ENCODE data around the gene CISH. TPM values are rescaled to one million over a fixed set of nuclear protein-coding genes. Genes with fewer than 3 reads are reported as not detected.
A peak's percentile ranks its signal among the peaks of the same experiment; 100 is the strongest.

Gene CISH
- 1 to 10 TPM in 7 of 8 experiments, under 1 TPM in 1; 0.76 to 5.2 (median 1.8) TPM for total RNA-seq

GRCh38 chr3:50611464-50612233, at the start of gene CISH:
Gene CISH (minus strand): TSS chr3:50611774. CDS start chr3:50611650, 124 bp downstream.
- WGBS, 10 experiments: 0% methylated on average over 12 of the region's 75 CpGs; no CpG with 5 or more reads in 9 of the 10 experiments
- peak; percentile 73 to 85 (median 82) for ATAC-seq (replicated peaks in 6 of 8)
- in situ Hi-C loops (cut with MboI; ENCODE audit: low pct_unique_long_range_greater_than_20kb in 2 of 9, low sequenced_read_pairs in 9 of 9, unreplicated experiment in 9 of 9): loop anchor here in 8 of 9 experiments (5.0 to 25.0 kb wide), 3 partner anchors 39 to 776 kb away; partner anchors contain the start of genes MANF (in 3 of the 8) and RBM15B (in 3 of the 8)

GRCh38 chr3:50660386-50660785, 48.8 kb upstream of the CISH start:
- 79 to 100% (median 86%) methylated on average over 2 to 6 of the region's 10 CpGs; no CpG with 5 or more reads in 5 of the 10 experiments for WGBS, 10 experiments
- no peak overlapping the region for H3K27ac ChIP-seq
- ATAC-seq (replicated peaks in 6 of 8): no peak
- in situ Hi-C loops (cut with MboI; ENCODE audit: low pct_unique_long_range_greater_than_20kb in 2 of 9, low sequenced_read_pairs in 9 of 9, unreplicated experiment in 9 of 9): loop anchor here in 1 of 9 experiments (25.0 kb wide), 1 partner anchor 702 kb away; no protein-coding TSS in a partner anchor
- H3K4me1 ChIP-seq (replicated peaks in 1 of 2): no peaks in the 10 kb centered on the region
- H3K4me3 ChIP-seq: no peak overlapping the region

More at GRCh38 chr3:50611464-50612233, at the start of gene CISH:
- Histone ChIP-seq H3K4me1 (replicated peaks in 1 of 2) (peaks cover 6 to 9% of the 10 kb centered on the region in 2 donors), H3K4me3 (peak within 1 kb of the TSS; percentile 35 to 66 (median 47)), H3K27ac (peak within 1 kb of the TSS in 1 of 2 donors; percentile 15)

GRCh38 chr3:50658831-50659230, 47.3 kb upstream of the CISH start:
- WGBS, 10 experiments: 40 to 90% (median 76%) methylated on average over 1 to 2 of the region's 3 CpGs; no CpG with 5 or more reads in 4 of the 10 experiments
- in situ Hi-C loops (cut with MboI; ENCODE audit: low pct_unique_long_range_greater_than_20kb in 2 of 9, low sequenced_read_pairs in 9 of 9, unreplicated experiment in 9 of 9): loop anchor here in 1 of 9 experiments (25.0 kb wide), 1 partner anchor 703 kb away; no protein-coding TSS in a partner anchor
- H3K27ac ChIP-seq: no peak overlapping the region
- H3K4me3 ChIP-seq: no peak overlapping the region
- ATAC-seq (replicated peaks in 6 of 8): no peak
- H3K4me1 ChIP-seq (replicated peaks in 1 of 2): no peaks in the 10 kb centered on the region

- H3K27ac ChIP-seq: no peak overlapping the region
- H3K4me1 ChIP-seq (replicated peaks in 1 of 2): no peaks in the 10 kb centered on the region
- H3K4me3 ChIP-seq: no peak overlapping the region
- in situ Hi-C loops (cut with MboI; ENCODE audit: low pct_unique_long_range_greater_than_20kb in 2 of 9, low sequenced_read_pairs in 9 of 9, unreplicated experiment in 9 of 9): loop anchor here in 1 of 9 experiments (25.0 kb wide), 1 partner anchor 704 kb away; no protein-coding TSS in a partner anchor
- ATAC-seq (replicated peaks in 6 of 8): no peak
- 60 to 95% (median 80%) methylated on average over 1 to 5 of the region's 6 CpGs; no CpG with 5 or more reads in 4 of the 10 experiments for WGBS, 10 experiments
Measured at GRCh38 chr3:50658416-50658815, 46.8 kb upstream of the CISH start.

- in situ Hi-C loops (cut with MboI; ENCODE audit: low pct_unique_long_range_greater_than_20kb in 2 of 9, low sequenced_read_pairs in 9 of 9, unreplicated experiment in 9 of 9): loop anchor here in 1 of 9 experiments (25.0 kb wide), 1 partner anchor 704 kb away; no protein-coding TSS in a partner anchor
- ATAC-seq (replicated peaks in 6 of 8): no peak
Measured at GRCh38 chr3:50657816-50658215, 46.2 kb upstream of the CISH start.

GRCh38 chr3:50657407-50657806, 45.8 kb upstream of the CISH start:
- no peak overlapping the region for H3K27ac ChIP-seq
- in situ Hi-C loops (cut with MboI; ENCODE audit: low pct_unique_long_range_greater_than_20kb in 2 of 9, low sequenced_read_pairs in 9 of 9, unreplicated experiment in 9 of 9): loop anchor here in 1 of 9 experiments (25.0 kb wide), 1 partner anchor 705 kb away; no protein-coding TSS in a partner anchor
- ATAC-seq (replicated peaks in 6 of 8): no peak
- H3K4me3 ChIP-seq: no peak overlapping the region
- peaks cover 0 to 3% of the 10 kb centered on the region in 2 donors for H3K4me1 ChIP-seq (replicated peaks in 1 of 2)
- WGBS, 10 experiments: 50 to 100% (median 91%) methylated on average over 1 to 5 of the region's 5 CpGs; no CpG with 5 or more reads in 2 of the 10 experiments

More at GRCh38 chr3:50657816-50658215, 46.2 kb upstream of the CISH start:
- WGBS, 10 experiments: 80 to 100% (median 96%) methylated on average over 1 to 2 of the region's 3 CpGs; no CpG with 5 or more reads in 6 of the 10 experiments
- Histone ChIP-seq H3K4me3 (no peak overlapping the region), H3K4me1 (replicated peaks in 1 of 2) (no peaks in the 10 kb centered on the region), H3K27ac (no peak overlapping the region)

- Histone ChIP-seq H3K27ac (no peak overlapping the region), H3K4me3 (no peak overlapping the region), H3K4me1 (replicated peaks in 1 of 2) (peaks cover 2 to 11% of the 10 kb centered on the region in 2 donors)
- no peak for ATAC-seq (replicated peaks in 6 of 8)
- 17 to 90% (median 67%) methylated on average over 1 to 7 of the region's 8 CpGs; no CpG with 5 or more reads in 1 of the 10 experiments for WGBS, 10 experiments
- in situ Hi-C loops (cut with MboI; ENCODE audit: low pct_unique_long_range_greater_than_20kb in 2 of 9, low sequenced_read_pairs in 9 of 9, unreplicated experiment in 9 of 9): loop anchor here in 1 of 9 experiments (25.0 kb wide), 1 partner anchor 706 kb away; no protein-coding TSS in a partner anchor
Measured at GRCh38 chr3:50656417-50657195, 45.0 kb upstream of the CISH start.

- in situ Hi-C loops (cut with MboI; ENCODE audit: low pct_unique_long_range_greater_than_20kb in 2 of 9, low sequenced_read_pairs in 9 of 9, unreplicated experiment in 9 of 9): loop anchor here in 1 of 9 experiments (25.0 kb wide), 1 partner anchor 707 kb away; no protein-coding TSS in a partner anchor
- Histone ChIP-seq H3K4me3 (no peak overlapping the region), H3K27ac (no peak overlapping the region), H3K4me1 (replicated peaks in 1 of 2) (peaks cover 2 to 11% of the 10 kb centered on the region in 2 donors)
- no peak for ATAC-seq (replicated peaks in 6 of 8)
- WGBS, 10 experiments: 0 to 89% (median 59%) methylated on average over 1 to 2 of the region's 3 CpGs; no CpG with 5 or more reads in 6 of the 10 experiments
Measured at GRCh38 chr3:50655009-50655830, 43.6 kb upstream of the CISH start.

- 40 to 100% (median 80%) methylated on average over 1 of the region's 3 CpGs; no CpG with 5 or more reads in 4 of the 10 experiments for WGBS, 10 experiments
- no peak for ATAC-seq (replicated peaks in 6 of 8)
Measured at GRCh38 chr3:50653937-50654595, 42.5 kb upstream of the CISH start.

GRCh38 chr3:50652709-50653108, 41.1 kb upstream of the CISH start:
- in situ Hi-C loops (cut with MboI; ENCODE audit: low pct_unique_long_range_greater_than_20kb in 2 of 9, low sequenced_read_pairs in 9 of 9, unreplicated experiment in 9 of 9): loop anchor here in 1 of 9 experiments (25.0 kb wide), 1 partner anchor 710 kb away; no protein-coding TSS in a partner anchor
- Histone ChIP-seq H3K4me1 (replicated peaks in 1 of 2) (peaks cover 22 to 31% of the 10 kb centered on the region in 2 donors), H3K4me3 (no peak overlapping the region), H3K27ac (no peak overlapping the region)
- 61 to 80% (median 67%) methylated on average over 1 to 2 of the region's 2 CpGs; no CpG with 5 or more reads in 7 of the 10 experiments for WGBS, 10 experiments
- ATAC-seq (replicated peaks in 6 of 8): peak in 3 of 8 experiments; percentile 11 to 46 (median 33)

More at GRCh38 chr3:50653937-50654595, 42.5 kb upstream of the CISH start:
- H3K4me3 ChIP-seq: no peak overlapping the region
- H3K27ac ChIP-seq: no peak overlapping the region
- in situ Hi-C loops (cut with MboI; ENCODE audit: low pct_unique_long_range_greater_than_20kb in 2 of 9, low sequenced_read_pairs in 9 of 9, unreplicated experiment in 9 of 9): loop anchor here in 1 of 9 experiments (25.0 kb wide), 1 partner anchor 708 kb away; no protein-coding TSS in a partner anchor
- H3K4me1 ChIP-seq (replicated peaks in 1 of 2): peaks cover 9 to 19% of the 10 kb centered on the region in 2 donors

- Histone ChIP-seq H3K27ac (no peak overlapping the region), H3K4me1 (replicated peaks in 1 of 2) (peaks cover 25 to 34% of the 10 kb centered on the region in 2 donors)
- WGBS, 10 experiments: 40 to 90% (median 66%) methylated on average over 2 to 4 of the region's 7 CpGs; no CpG with 5 or more reads in 6 of the 10 experiments
Measured at GRCh38 chr3:50651920-50652529, 40.5 kb upstream of the CISH start.

More at GRCh38 chr3:50651920-50652529, 40.5 kb upstream of the CISH start:
- in situ Hi-C loops (cut with MboI; ENCODE audit: low pct_unique_long_range_greater_than_20kb in 2 of 9, low sequenced_read_pairs in 9 of 9, unreplicated experiment in 9 of 9): loop anchor here in 1 of 9 experiments (25.0 kb wide), 1 partner anchor 710 kb away; no protein-coding TSS in a partner anchor
- peak in 2 of 8 experiments; percentile 4 to 27 for ATAC-seq (replicated peaks in 6 of 8)
- no peak overlapping the region for H3K4me3 ChIP-seq
